Measurements from ENCODE around the gene ACBD6. TPM values are rescaled to one million over a fixed set of nuclear protein-coding genes. Genes with fewer than 3 reads are reported as not detected.
A peak's percentile ranks its signal among the peaks of the same experiment; 100 is the strongest.
"Not testable (repeated sequence)": the region's sequence is repeated elsewhere in the genome, so short reads cannot be mapped to it uniquely, and the experiment has no call there.

The ACBD6 gene
- total RNA-seq, 2 experiments from 2014 or later: 39.8 to 41.3 TPM

DNA sequence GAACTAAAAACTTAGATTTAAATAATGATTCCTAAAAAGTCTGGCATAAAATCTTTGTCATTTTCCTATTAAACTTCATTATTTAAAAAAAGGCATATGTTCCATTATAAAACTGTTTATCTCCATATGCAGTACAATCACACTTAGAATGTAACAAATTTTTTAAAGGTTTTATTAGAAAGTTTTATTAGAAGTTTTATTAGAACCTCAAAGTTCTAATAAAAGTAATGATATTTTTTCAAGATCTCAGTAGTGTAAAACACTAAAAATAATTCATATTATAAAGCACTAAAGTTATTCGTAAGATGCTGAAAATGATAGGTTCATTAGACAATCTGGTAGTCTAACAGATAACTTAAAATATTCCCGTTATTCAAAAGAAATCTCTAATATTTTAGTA is 43.6 kb downstream of the ACBD6 start:
- ATAC-seq (no peak), DNase-seq (no peak)
- CTCF ChIA-PET: no interaction called here
- Mint-ChIP-seq H3K9me3 (ENCODE audit: low read depth) (peaks cover 20% of the 10 kb centered on the region), H3K27me3 (no peaks in the 10 kb centered on the region), H3K27ac (no peak overlapping the region), H3K4me1 (peaks cover 5% of the 10 kb centered on the region), H3K36me3 (peaks cover 59% of the 10 kb centered on the region), H3K4me3 (no peak overlapping the region)

DNA sequence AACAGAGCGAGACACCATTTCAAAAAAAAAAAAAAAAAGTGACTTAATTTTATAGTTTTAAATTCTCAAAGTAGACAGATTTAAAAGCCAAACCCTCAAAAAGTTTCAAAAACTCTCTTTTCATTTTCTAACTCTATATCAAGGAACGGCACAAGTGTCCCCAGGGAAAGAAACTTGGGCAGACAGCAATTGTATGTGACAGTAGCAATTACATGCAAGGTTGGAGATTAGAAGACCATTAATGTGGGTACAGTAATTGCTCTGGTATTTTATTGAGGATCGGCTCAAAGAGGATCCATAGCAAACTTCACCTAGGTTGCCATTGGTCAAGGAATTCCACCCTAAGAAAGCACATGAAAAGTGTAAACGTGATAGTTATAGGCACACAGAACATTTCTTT is 46.2 kb downstream of the ACBD6 start:
- DNase-seq (no peak), ATAC-seq (no peak)
- H3K4me1 Mint-ChIP-seq: peaks cover 9% of the 10 kb centered on the region
- peaks cover 16% of the 10 kb centered on the region for H3K9me3 Mint-ChIP-seq (ENCODE audit: low read depth)
- no peaks in the 10 kb centered on the region for H3K27me3 Mint-ChIP-seq
- H3K27ac Mint-ChIP-seq: no peak overlapping the region
- no peak overlapping the region for H3K4me3 Mint-ChIP-seq
- peaks cover 60% of the 10 kb centered on the region for H3K36me3 Mint-ChIP-seq
- CTCF ChIA-PET: no interaction called here

DNA sequence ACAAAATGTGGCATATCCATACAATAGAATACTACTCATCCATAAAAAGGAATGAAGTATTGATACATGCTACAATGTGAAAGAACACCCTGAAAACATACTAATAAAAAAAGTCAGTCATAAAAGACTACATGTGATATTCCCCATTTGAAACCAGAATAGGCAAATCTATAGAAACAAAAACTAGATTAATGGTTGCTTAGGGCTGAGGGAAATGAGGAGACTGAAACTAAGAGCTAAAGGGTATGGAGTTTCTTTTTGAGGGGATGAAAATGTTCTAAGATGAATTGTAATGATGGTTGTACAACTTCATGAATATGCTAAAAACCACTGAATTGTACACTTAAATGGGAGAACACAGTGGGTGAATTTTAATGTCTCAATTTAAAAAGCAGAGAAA is 50.9 kb downstream of the ACBD6 start:
- DNase-seq (no peak), ATAC-seq (no peak)
- peaks cover 6% of the 10 kb centered on the region for H3K4me1 Mint-ChIP-seq
- peaks cover 53% of the 10 kb centered on the region for H3K36me3 Mint-ChIP-seq
- no peak overlapping the region for H3K27ac Mint-ChIP-seq
- no peak overlapping the region for H3K4me3 Mint-ChIP-seq
- CTCF ChIA-PET: no interaction called here
- H3K9me3 Mint-ChIP-seq (ENCODE audit: low read depth): peaks cover 17% of the 10 kb centered on the region
- no peaks in the 10 kb centered on the region for H3K27me3 Mint-ChIP-seq

DNA sequence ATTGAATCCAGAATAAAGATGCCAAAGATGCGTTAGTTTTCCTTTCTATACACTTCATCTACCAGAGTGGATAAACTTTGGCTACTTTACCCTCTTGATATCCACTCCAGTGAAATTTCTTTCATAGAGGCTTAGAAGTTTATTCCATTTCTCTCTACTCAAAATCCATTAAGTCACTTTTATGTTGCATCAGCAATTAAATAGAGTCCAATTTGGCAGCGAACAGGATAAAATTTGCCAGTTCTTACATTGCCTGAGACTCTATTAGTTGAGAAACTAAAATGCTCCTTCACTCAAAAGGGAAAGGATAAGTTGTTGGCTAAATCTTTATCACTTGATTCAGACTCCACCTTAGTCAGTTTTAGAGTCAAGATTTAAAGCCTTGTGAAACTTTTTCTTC is 57.9 kb downstream of the ACBD6 start:
- DNase-seq: no peak
- Mint-ChIP-seq H3K27ac (no peak overlapping the region), H3K4me1 (no peaks in the 10 kb centered on the region), H3K27me3 (no peaks in the 10 kb centered on the region), H3K36me3 (peaks cover 20% of the 10 kb centered on the region), H3K4me3 (no peak overlapping the region), H3K9me3 (ENCODE audit: low read depth) (peaks cover 5% of the 10 kb centered on the region)
- ATAC-seq: no peak
- CTCF ChIA-PET: no interaction called here

DNA sequence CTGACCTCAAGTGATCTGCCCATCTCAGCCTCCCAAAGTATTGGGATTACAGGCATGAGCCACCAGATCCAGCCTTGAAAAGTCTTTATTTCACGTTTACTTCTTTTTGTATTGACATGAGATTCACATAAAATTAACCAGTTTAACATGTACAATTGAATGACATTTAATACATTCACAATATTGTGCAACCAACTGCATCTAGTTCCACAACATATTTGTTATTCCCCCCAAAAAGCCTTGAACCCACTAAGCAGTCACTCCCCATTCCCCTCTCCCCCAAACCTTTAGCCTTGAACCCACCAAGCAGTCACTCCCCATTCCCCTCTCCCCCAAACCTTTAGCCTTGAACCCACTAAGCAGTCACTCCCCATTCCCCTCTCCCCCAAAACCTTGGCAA is 62.0 kb downstream of the ACBD6 start:
- Mint-ChIP-seq H3K27me3 (no peaks in the 10 kb centered on the region), H3K9me3 (ENCODE audit: low read depth) (peaks cover 5% of the 10 kb centered on the region), H3K4me3 (no peak overlapping the region), H3K36me3 (peaks cover 30% of the 10 kb centered on the region), H3K4me1 (no peaks in the 10 kb centered on the region), H3K27ac (no peak overlapping the region)
- CTCF ChIA-PET: no interaction called here
- ATAC-seq (no peak), DNase-seq (no peak)

DNA sequence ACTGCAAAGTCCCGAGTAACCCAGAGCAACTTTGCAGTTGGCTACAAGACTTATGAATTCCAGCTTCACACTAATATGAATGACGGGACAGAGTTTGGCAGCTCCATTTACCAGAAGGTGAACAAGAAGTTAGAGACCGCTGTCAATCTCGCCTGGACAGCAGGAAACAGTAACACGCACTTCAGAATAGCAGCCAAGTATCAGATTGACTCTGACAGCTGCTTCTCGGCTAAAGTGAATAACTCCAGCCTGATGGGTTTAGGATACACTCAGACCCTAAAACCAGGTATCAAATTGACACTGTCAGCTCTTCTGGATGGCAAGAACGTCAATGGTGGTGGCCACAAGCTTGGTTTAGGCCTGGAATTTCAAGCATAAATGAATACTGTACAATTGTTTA is 66.8 kb downstream of the ACBD6 start:
- Mint-ChIP-seq H3K36me3 (peaks cover 29% of the 10 kb centered on the region), H3K27me3 (no peaks in the 10 kb centered on the region), H3K27ac (no peak overlapping the region), H3K4me1 (no peaks in the 10 kb centered on the region), H3K9me3 (ENCODE audit: low read depth) (peaks cover under 1% of the 10 kb centered on the region), H3K4me3 (no peak overlapping the region)
- ATAC-seq (no peak), DNase-seq (no peak)
- CTCF ChIA-PET: interaction anchor here (1.5 kb wide), 1 partner anchor 21 kb away, joined by 5 read pairs; no protein-coding TSS in a partner anchor

DNA sequence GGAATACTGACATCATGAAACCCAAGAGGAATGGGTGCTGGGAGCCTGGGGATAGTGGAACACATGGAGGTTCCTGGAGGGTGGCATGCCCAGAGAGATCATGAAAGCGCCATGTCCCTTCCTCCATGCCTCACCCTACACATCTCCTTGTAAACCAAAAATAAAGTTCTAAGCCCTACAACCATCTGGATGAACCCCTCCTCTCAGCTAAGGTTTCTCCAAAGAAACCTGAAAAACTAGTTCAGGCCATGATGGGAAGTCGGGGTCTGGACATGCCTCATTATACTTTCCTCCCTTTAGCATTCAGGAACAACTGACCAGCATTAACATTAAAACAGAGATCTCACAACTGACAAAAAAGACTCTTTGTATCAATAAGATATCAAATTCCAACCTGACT is 68.5 kb downstream of the ACBD6 start:
- ATAC-seq (no peak), DNase-seq (no peak)
- H3K4me3 Mint-ChIP-seq: no peak overlapping the region
- H3K27me3 Mint-ChIP-seq: no peaks in the 10 kb centered on the region
- peaks cover 27% of the 10 kb centered on the region for H3K36me3 Mint-ChIP-seq
- H3K27ac Mint-ChIP-seq: no peak overlapping the region
- CTCF ChIA-PET: interaction anchor here (1.3 kb wide), 1 partner anchor 180 kb away, joined by 5 read pairs; no protein-coding TSS in a partner anchor
- H3K9me3 Mint-ChIP-seq (ENCODE audit: low read depth): no peaks in the 10 kb centered on the region
- no peaks in the 10 kb centered on the region for H3K4me1 Mint-ChIP-seq

DNA sequence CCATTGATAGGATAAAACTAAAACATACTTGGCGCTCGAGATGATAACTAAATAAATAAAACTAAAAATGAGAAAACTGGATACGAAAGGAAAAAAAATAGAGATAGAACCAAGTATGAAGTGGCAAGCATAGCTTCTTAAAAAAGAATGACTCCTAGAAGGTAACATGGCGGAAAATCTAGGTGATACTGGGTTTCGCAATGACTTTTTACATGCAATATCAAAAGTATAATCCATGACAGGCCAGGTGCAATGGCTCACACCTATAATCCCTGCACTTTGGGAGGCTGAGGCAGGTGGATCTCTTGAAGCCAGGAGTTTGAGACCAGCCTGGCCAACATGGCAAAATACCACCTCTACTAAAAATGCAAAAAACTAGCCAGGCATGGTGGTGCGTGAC is 70.7 kb downstream of the ACBD6 start:
- H3K27ac Mint-ChIP-seq: no peak overlapping the region
- DNase-seq: no peak
- ATAC-seq: no peak
- no peaks in the 10 kb centered on the region for H3K9me3 Mint-ChIP-seq (ENCODE audit: low read depth)
- no peak overlapping the region for H3K4me3 Mint-ChIP-seq
- H3K27me3 Mint-ChIP-seq: no peaks in the 10 kb centered on the region
- peaks cover 20% of the 10 kb centered on the region for H3K36me3 Mint-ChIP-seq
- CTCF ChIA-PET: no interaction called here
- H3K4me1 Mint-ChIP-seq: no peaks in the 10 kb centered on the region

DNA sequence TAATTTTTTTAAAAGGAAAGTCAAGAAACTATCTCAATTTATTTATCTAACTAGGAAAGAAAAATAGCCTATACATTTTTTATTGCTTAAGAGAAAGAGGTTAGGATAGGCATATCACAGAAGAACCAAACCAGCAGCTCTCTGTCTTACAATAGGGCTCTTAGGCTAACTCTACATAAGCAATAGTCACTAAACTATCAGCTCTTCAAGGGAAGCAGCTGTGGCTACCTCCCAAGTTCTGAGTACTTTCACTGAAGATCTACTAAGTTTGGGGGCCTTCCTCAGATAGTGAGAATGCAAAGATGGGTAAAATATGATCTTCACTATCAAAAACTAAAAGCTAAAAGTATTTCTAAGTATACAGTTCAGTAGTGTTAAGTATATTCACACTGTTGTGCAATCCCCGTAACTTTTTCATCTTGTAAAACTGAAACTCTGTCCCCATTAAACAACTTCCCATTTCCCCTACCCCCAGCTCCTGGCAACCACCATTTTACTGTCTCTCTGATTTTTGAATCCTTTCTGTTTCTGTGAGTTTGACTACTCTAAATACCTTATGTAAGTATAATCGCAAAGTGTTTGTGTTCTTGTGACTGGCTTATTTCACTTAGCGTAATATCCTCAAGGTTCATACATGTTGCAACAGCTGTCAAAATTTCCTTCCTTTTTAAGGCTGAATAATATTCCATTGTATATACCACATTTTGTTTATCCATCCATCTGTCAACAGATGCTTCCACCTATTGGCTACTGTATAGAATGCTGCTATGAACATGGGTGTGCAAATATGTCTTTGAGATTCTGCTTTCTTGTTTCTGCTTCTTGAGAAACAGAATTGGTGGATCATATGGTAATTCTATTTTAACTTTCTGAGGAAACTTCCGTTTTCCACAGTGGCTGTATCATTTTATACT is 73.3 kb downstream of the ACBD6 start:
- Mint-ChIP-seq H3K9me3 (ENCODE audit: low read depth) (no peaks in the 10 kb centered on the region), H3K4me1 (no peaks in the 10 kb centered on the region), H3K27me3 (no peaks in the 10 kb centered on the region), H3K27ac (no peak overlapping the region), H3K36me3 (peaks cover 15% of the 10 kb centered on the region), H3K4me3 (no peak overlapping the region)
- CTCF ChIA-PET: no interaction called here
- DNase-seq (no peak), ATAC-seq (no peak)

DNA sequence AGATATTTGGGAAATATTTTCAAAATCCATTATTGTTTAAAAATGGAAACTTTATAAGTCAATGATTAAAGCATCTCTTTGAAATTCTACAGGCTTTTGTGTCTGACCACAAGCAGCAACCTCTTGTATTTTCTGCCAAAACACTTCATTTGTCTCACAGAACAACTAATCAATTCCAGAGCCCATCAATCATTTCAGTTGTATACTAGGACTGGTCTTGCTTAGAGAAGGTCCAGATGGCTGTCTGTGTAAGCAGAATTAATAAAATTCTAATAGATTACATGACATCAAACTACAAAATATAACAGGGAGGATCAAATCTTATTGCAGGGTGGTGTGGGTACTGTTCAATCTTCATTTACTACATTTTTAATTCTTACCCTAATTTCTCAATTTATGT is 76.4 kb downstream of the ACBD6 start:
- no peak for DNase-seq
- H3K4me1 Mint-ChIP-seq: no peaks in the 10 kb centered on the region
- no peak overlapping the region for H3K27ac Mint-ChIP-seq
- H3K27me3 Mint-ChIP-seq: no peaks in the 10 kb centered on the region
- H3K4me3 Mint-ChIP-seq: no peak overlapping the region
- no peaks in the 10 kb centered on the region for H3K9me3 Mint-ChIP-seq (ENCODE audit: low read depth)
- no peak for ATAC-seq
- CTCF ChIA-PET: no interaction called here
- H3K36me3 Mint-ChIP-seq: peaks cover 27% of the 10 kb centered on the region

DNA sequence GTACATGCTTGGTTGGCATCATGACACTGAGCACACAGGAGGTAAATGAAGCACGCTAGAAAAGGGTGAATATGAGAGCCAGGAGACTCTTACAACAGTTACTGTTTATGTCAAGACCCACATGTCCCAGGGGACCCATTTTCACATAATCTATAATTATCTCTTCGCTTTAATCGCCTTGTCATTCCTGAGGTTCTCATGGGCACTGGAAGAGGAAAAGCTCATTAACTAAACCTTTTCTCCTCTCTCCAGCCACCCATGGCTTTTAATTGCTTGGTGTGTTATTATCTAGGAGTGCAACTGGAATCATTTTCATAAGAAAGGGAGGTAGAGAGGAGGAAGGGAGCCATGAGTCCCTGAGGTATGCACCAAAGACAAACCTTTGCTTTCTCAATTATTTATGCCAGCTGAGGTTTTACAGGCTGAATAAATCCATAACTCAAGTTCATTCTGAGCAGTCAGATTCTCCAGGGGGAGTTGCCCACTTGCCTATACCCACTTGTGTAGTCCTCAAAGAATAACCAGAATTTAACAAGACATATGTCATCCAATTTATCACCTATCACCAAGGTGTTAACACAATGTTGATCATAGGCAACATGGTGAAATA is 77.4 kb downstream of the ACBD6 start:
- Mint-ChIP-seq H3K4me1 (no peaks in the 10 kb centered on the region), H3K27me3 (no peaks in the 10 kb centered on the region), H3K9me3 (ENCODE audit: low read depth) (no peaks in the 10 kb centered on the region), H3K36me3 (peaks cover 30% of the 10 kb centered on the region), H3K4me3 (no peak overlapping the region), H3K27ac (no peak overlapping the region)
- ATAC-seq: no peak
- CTCF ChIA-PET: no interaction called here
- DNase-seq: no peak

DNA sequence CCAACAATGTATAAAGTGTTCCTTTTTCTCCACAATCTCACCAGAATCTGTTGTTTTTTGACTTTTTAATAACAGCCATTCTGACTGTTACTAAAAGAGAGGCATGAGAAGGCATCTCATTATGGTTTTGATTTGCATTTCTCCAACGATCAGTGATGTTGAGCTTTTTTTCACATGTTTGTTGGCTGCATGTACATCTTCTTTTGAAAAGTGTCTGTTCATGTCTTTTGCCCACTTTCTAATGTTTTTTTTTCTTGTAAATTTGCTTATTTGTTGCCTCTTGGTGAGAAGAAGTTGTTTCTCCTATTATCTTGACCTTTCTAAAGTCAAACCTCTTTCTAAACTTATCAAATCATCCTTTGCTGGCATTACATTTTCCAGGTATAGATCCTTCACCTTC is 80.8 kb downstream of the ACBD6 start:
- CTCF ChIA-PET: no interaction called here
- Mint-ChIP-seq H3K4me3 (no peak overlapping the region), H3K4me1 (no peaks in the 10 kb centered on the region), H3K27me3 (no peaks in the 10 kb centered on the region), H3K9me3 (ENCODE audit: low read depth) (no peaks in the 10 kb centered on the region), H3K27ac (no peak overlapping the region), H3K36me3 (peaks cover 23% of the 10 kb centered on the region)
- ATAC-seq: no peak
- DNase-seq: no peak

DNA sequence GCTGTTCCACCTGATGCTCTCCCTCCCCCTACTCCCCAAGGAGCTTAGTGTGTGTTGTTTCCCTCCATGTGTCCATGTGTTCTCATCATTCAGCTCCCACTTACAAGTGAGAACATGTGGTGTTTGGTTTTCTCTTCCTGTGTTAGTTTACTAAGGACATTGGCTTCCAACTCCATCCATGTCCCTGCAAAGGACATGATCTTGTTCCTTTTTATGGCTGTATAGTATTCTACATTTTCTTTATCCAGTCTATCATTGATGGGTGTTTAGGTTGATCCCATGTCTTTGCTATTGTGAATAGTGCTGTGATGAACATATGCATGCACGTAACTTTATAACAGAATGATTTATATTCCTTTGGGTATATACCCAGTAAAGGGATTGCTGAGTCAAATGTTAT is 81.2 kb downstream of the ACBD6 start:
- H3K27ac Mint-ChIP-seq; H3K4me3 Mint-ChIP-seq; DNase-seq; H3K4me1 Mint-ChIP-seq; CTCF ChIA-PET; ATAC-seq; H3K27me3 Mint-ChIP-seq; H3K9me3 Mint-ChIP-seq (ENCODE audit: low read depth): not testable (repeated sequence)
- H3K36me3 Mint-ChIP-seq: peaks cover 24% of the 10 kb centered on the region

DNA sequence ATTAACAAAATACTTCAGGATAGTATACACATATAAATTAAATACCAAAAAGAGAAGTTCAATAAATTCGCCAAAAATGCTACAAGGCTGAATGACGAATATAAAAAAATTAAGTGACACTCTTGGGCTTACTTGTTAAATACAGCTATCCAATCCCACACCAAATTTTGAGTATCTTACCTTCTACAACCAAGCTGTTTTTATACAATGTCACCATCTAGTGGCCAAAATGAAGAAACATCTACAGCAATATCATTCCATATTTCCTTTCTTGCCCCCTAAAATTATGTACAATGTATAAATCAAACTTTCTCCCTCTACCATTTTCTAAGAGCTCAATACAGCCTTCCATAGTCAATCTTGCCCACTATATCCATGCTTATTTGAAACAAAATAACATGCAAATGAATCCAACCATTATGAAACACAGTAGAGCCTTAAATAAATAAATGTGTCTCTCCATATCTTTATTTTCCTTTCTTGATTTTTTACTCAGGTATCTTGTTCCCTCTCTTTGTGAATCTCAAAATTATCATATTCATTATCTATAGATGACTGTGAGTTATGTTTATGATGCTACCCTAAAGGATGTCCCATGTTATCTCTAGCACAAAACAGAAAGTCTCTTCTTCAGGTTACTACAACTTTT is 86.3 kb downstream of the ACBD6 start:
- ATAC-seq (peak; percentile 30), DNase-seq (no peak)
- Mint-ChIP-seq H3K27ac (no peak overlapping the region), H3K4me3 (no peak overlapping the region), H3K4me1 (no peaks in the 10 kb centered on the region), H3K27me3 (no peaks in the 10 kb centered on the region), H3K36me3 (peaks cover 17% of the 10 kb centered on the region), H3K9me3 (ENCODE audit: low read depth) (no peaks in the 10 kb centered on the region)
- CTCF ChIA-PET: interaction anchor here (0.6 to 4.0 kb wide), 11 partner anchors 11 to 446 kb away, joined by 3 to 25 read pairs (median 4); no protein-coding TSS in a partner anchor
